Chondrocyte (in vitro differentiated cells): ENCODE data around the gene SLC52A3. TPM values are rescaled to one million over a fixed set of nuclear protein-coding genes. Genes with fewer than 3 reads are reported as not detected.
A peak's percentile ranks its signal among the peaks of the same experiment; 100 is the strongest.

Experiments
- DNase-seq: peaks from one replicate; pipeline ENCODE4 v3.0.0; 2021; ENCODE audit warnings: mixed read lengths, low spot score
- H3K27ac Mint-ChIP-seq: one replicate; pipeline ENCODE4 v1.8.0; 2021; ENCODE audit warnings: mild to moderate bottlenecking, moderate library complexity, mixed read lengths; ENCODE audit not compliant: unreplicated experiment
- H3K27me3 Mint-ChIP-seq: 2 replicates; pipeline ENCODE4 v1.8.0; 2021; ENCODE audit warnings: low read depth, mixed read lengths
- H3K36me3 Mint-ChIP-seq: 2 replicates; pipeline ENCODE4 v1.8.0; 2021; ENCODE audit warnings: low read depth, mixed read lengths
- H3K4me1 Mint-ChIP-seq: 2 replicates; pipeline ENCODE4 v1.8.0; 2021; ENCODE audit warnings: low read depth, mild to moderate bottlenecking, mixed read lengths
- H3K4me3 Mint-ChIP-seq: one replicate; pipeline ENCODE4 v1.8.0; 2021; ENCODE audit warnings: mild to moderate bottlenecking, moderate library complexity, mixed read lengths; ENCODE audit not compliant: unreplicated experiment
- H3K9me3 Mint-ChIP-seq: 2 replicates; pipeline ENCODE4 v1.8.0; 2021; ENCODE audit warnings: low read depth, mixed read lengths
- CTCF ChIP-seq: fragments of 200-600 bp; sonication (generic); IDR thresholded peaks from 2 replicates; pipeline ENCODE4 v1.5.0; 2021; ENCODE audit warnings: antibody characterized with exemption, mild to moderate bottlenecking, moderate library complexity
- total RNA-seq: library from RNA; stranded (reverse); gene quantifications from 3 replicates; pipeline ENCODE4 v1.2.1, GENCODE V29; 2021

Gene SLC52A3
- total RNA-seq, 1 donor from 2014 or later: not detected

- H3K27ac Mint-ChIP-seq: no peak overlapping the region
- peaks cover 6% of the 10 kb centered on the region for H3K4me1 Mint-ChIP-seq
- DNase-seq: no peak
- no peaks in the 10 kb centered on the region for H3K36me3 Mint-ChIP-seq
- H3K9me3 Mint-ChIP-seq: no peaks in the 10 kb centered on the region
- H3K4me3 Mint-ChIP-seq: no peak overlapping the region
- H3K27me3 Mint-ChIP-seq: peaks cover 17% of the 10 kb centered on the region
- TF ChIP-seq CTCF: no peak
Observed at GRCh38 chr20:766906-767305, 1.4 kb downstream of the SLC52A3 start.

GRCh38 chr20:764255-764654 lies 4.0 kb downstream of the SLC52A3 start:
- Mint-ChIP-seq H3K4me3 (no peak overlapping the region), H3K27ac (no peak overlapping the region), H3K9me3 (no peaks in the 10 kb centered on the region), H3K4me1 (no peaks in the 10 kb centered on the region), H3K36me3 (no peaks in the 10 kb centered on the region), H3K27me3 (peaks cover 21% of the 10 kb centered on the region)
- TF ChIP-seq CTCF: no peak
- no peak for DNase-seq

DNA sequence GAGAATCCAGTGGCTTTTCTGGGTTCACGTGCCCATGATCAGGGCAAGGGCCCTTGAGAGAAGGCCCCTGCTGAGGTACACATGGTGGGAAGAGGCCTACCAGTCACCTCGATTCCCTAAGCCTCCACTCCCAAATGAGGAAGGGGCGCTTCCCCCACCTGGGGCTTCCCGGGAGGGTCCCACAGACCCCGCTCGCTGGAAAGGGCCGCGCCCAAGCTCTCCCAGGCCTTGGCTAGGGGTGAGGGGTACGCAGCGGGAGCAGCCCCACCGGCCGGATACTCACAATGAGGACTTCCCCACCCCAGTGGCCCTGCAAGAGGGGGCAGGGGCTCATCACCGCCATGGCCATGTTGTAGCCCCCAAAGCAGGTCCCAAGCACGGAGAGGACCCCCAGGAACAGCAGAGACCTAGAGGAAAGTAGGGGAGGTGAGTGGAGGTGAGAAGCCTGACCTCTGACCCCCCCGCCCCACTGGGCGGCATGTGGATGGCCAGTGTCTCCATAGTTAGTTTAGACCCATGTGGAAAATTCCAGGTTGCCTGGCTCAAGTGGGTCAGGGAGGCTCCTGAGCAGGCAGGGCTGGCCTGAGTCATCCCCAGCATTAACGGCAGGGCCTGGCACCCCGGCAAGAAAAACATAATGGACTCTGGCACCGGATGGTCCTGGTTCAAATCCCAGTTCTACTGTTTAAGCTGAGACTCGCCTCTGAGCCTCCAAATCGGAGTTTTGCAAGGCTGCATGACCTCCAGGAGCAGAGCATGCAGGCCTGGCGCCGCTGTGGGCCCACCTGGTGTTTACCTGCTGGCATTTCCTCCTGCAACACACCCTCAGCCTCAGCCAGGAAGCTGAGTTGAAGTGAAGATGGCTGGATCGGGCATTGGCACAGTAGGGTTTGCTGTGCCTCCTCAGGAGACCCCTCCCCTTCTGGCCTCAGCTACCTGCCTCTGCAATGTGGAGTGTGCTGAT lies 6.6 kb downstream of the SLC52A3 start:
- no peak for TF ChIP-seq CTCF
- H3K4me3 Mint-ChIP-seq: no peak overlapping the region
- H3K9me3 Mint-ChIP-seq: no peaks in the 10 kb centered on the region
- H3K27me3 Mint-ChIP-seq: peaks cover 28% of the 10 kb centered on the region
- H3K36me3 Mint-ChIP-seq: no peaks in the 10 kb centered on the region
- no peak for DNase-seq
- no peaks in the 10 kb centered on the region for H3K4me1 Mint-ChIP-seq
- H3K27ac Mint-ChIP-seq: no peak overlapping the region

DNA sequence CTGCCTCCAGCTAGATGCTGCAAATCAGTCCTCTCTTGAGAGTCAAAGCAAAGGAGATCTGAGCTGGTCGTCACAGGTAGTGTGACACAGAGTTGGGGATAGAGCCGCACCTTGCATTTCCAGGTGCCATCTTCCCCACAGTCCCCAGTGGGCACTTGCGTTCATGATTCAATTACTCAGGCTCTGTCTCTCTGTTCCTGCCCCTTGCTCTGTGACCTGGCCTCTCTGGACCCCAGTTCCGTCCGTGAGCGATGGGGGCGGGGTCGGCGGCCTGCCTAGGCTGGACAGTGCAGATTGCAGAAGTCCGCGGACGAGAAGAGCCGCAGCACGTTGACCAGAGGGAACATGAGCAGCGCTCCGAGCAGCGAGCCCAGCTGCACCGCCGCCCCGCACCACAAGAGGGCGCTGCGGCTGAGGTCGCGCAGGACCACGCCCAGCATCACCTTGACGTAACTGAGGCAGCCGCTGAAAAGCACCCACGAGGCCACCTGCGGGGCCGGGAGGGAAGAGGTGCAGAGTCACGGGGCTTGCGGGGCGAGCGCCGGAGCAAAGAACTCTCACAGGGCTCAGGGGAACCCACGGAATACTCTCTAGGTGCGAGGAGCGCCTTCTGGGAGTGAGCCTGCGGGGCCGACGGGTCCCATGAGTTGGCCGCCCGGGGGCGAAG lies 7.4 kb downstream of the SLC52A3 start:
- DNase-seq: no peak
- H3K4me3 Mint-ChIP-seq: no peak overlapping the region
- H3K9me3 Mint-ChIP-seq: no peaks in the 10 kb centered on the region
- peak; percentile 84 for TF ChIP-seq CTCF
- no peaks in the 10 kb centered on the region for H3K4me1 Mint-ChIP-seq
- H3K36me3 Mint-ChIP-seq: no peaks in the 10 kb centered on the region
- no peak overlapping the region for H3K27ac Mint-ChIP-seq
- peaks cover 33% of the 10 kb centered on the region for H3K27me3 Mint-ChIP-seq

- H3K9me3 Mint-ChIP-seq: no peaks in the 10 kb centered on the region
- peaks cover 33% of the 10 kb centered on the region for H3K27me3 Mint-ChIP-seq
- TF ChIP-seq CTCF: no peak
- H3K4me3 Mint-ChIP-seq: no peak overlapping the region
- no peak overlapping the region for H3K27ac Mint-ChIP-seq
- H3K4me1 Mint-ChIP-seq: no peaks in the 10 kb centered on the region
- no peak for DNase-seq
- H3K36me3 Mint-ChIP-seq: no peaks in the 10 kb centered on the region
Observed at GRCh38 chr20:757506-757905, 10.8 kb downstream of the SLC52A3 start.
